H1 (cell line): ENCODE data around the gene ARID5B. TPM values are rescaled to one million over a fixed set of nuclear protein-coding genes. Genes with fewer than 3 reads are reported as not detected.

Source experiments
- CTCF ChIA-PET: fragments of 300-600 bp; sonication (Branson Sonifier 250); formaldehyde crosslinking; loops from one replicate; lab custom pipeline; 2021; ENCODE audit not compliant: partially characterized antibody; lab: Charles Lee
- POLR2A ChIA-PET: fragments of 300-600 bp; sonication (Branson Sonifier 250); formaldehyde crosslinking; loops from one replicate; lab custom pipeline; 2021; ENCODE audit warnings: inconsistent platforms; ENCODE audit not compliant: partially characterized antibody; lab: Charles Lee
- DNase-seq, 2 experiments: peaks; one replicate each; pipeline versions ENCODE4 v3.0.0 to v3.0.0-alpha.2; 2010 to 2022; ENCODE audit warnings: low spot score in 2 of 2, low read depth in 1 of 2, mixed read lengths in 1 of 2
- FAIRE-seq: peaks from 2 replicates; lab custom pipeline; 2011; peaks lifted over from hg19 to GRCh38; lab: Jason Lieb, UNC
- H2AFZ ChIP-seq: 2 replicates; pipeline ENCODE4 v1.8.1; 2012; ENCODE audit warnings: low read length, inconsistent platforms
- H2AK5ac ChIP-seq: 2 replicates; pipeline ENCODE4 v1.6.1; 2013; ENCODE audit warnings: low read depth, low read length
- H2BK120ac ChIP-seq: replicated peaks from 2 replicates; pipeline ENCODE3; 2013; ENCODE audit warnings: low read depth, low read length, inconsistent platforms
- H2BK12ac ChIP-seq: 2 replicates; pipeline ENCODE4 v1.6.1; 2013; ENCODE audit warnings: low read depth, low read length
- H2BK15ac ChIP-seq: 2 replicates; pipeline ENCODE4 v1.6.1; 2013; ENCODE audit warnings: low read length
- H2BK20ac ChIP-seq: 2 replicates; pipeline ENCODE4 v1.6.1; 2013; ENCODE audit warnings: low read length
- H2BK5ac ChIP-seq: 2 replicates; pipeline ENCODE4 v1.6.1; 2013; ENCODE audit warnings: low read depth, low read length
- H3K14ac ChIP-seq: 2 replicates; pipeline ENCODE4 v1.6.1; 2013; ENCODE audit warnings: inconsistent platforms; ENCODE audit not compliant: insufficient read length
- H3K18ac ChIP-seq: 2 replicates; pipeline ENCODE4 v1.6.1; 2013; ENCODE audit warnings: low read length; ENCODE audit errors: extremely low read depth
- H3K23ac ChIP-seq: 2 replicates; pipeline ENCODE4 v1.6.1; 2013; ENCODE audit warnings: inconsistent platforms; ENCODE audit not compliant: insufficient read length
- H3K23me2 ChIP-seq: 2 replicates; pipeline ENCODE4 v1.6.1; 2013; ENCODE audit warnings: low read depth, low read length
- H3K27ac ChIP-seq: 2 replicates; pipeline ENCODE4 v1.6.1; 2011; ENCODE audit warnings: low read depth, low read length, inconsistent platforms
- H3K27me3 ChIP-seq, 4 experiments: replicated peaks in 1 of 4; 1 replicate in 1 of 4; 2 replicates in 3 of 4; pipeline versions ENCODE4 v1.6.1 to v1.8.1; 2011 to 2013; ENCODE audit warnings: low read length in 3 of 4, mild to moderate bottlenecking in 3 of 4, inconsistent platforms in 2 of 4, mixed read lengths in 2 of 4, moderate library complexity in 1 of 4; ENCODE audit not compliant: control insufficient read depth in 3 of 4, insufficient read depth in 3 of 4; ENCODE audit errors: extremely low read depth in 1 of 4
- H3K36me3 ChIP-seq, 4 experiments: 2 replicates each; pipeline versions ENCODE4 v1.6.1 to v1.8.1; 2011 to 2013; ENCODE audit warnings: mild to moderate bottlenecking in 4 of 4, low read length in 3 of 4, moderate library complexity in 2 of 4, control low read depth in 1 of 4, inconsistent platforms in 1 of 4; ENCODE audit not compliant: insufficient read depth in 4 of 4, control insufficient read depth in 2 of 4
- H3K4ac ChIP-seq: replicated peaks from 2 replicates; pipeline ENCODE3; 2013; ENCODE audit warnings: low read length, low read depth, mixed read lengths, inconsistent platforms; ENCODE audit not compliant: insufficient read length
- H3K4me1 ChIP-seq, 4 experiments: replicated peaks in 1 of 4; 1 replicate in 1 of 4; 2 replicates in 3 of 4; pipeline versions ENCODE4 v1.6.1 to v1.8.1; 2011 to 2013; ENCODE audit warnings: low read length in 3 of 4, inconsistent platforms in 2 of 4, mixed read lengths in 1 of 4; ENCODE audit not compliant: insufficient read depth in 4 of 4, control insufficient read depth in 3 of 4
- H3K4me2 ChIP-seq, 2 experiments: 2 replicates each; pipeline versions ENCODE4 v1.6.1 to v1.8.1; 2011 to 2013; ENCODE audit warnings: low read depth in 2 of 2, low read length in 2 of 2, control low read depth in 1 of 2, inconsistent platforms in 1 of 2, mild to moderate bottlenecking in 1 of 2; ENCODE audit not compliant: insufficient read depth in 1 of 2
- H3K4me3 ChIP-seq, 4 experiments: fragments of 200-600, 300-600 bp in 1 of 4; sonication (generic), shearing (Covaris generic), sonication (Bioruptor Twin) in 1 of 4; 2 replicates each; pipeline versions ENCODE4 v1.5.1 to v1.8.1; 2011 to 2016; ENCODE audit warnings: low read length in 4 of 4, low read depth in 3 of 4, control low read depth in 2 of 4, inconsistent platforms in 2 of 4, mild to moderate bottlenecking in 2 of 4, mixed read lengths in 1 of 4, moderate library complexity in 1 of 4; ENCODE audit not compliant: insufficient read depth in 2 of 4; ENCODE audit errors: extremely low read depth in 1 of 4
- H3K56ac ChIP-seq: replicated peaks from 2 replicates; pipeline ENCODE3; 2013; ENCODE audit warnings: low read depth, mild to moderate bottlenecking, mixed read lengths, low read length, inconsistent platforms; ENCODE audit not compliant: insufficient read length
- H3K79me1 ChIP-seq: 2 replicates; pipeline ENCODE4 v1.6.1; 2013; ENCODE audit warnings: low read depth, low read length, control low read depth
- H3K79me2 ChIP-seq, 2 experiments: 2 replicates each; pipeline versions ENCODE4 v1.6.1 to v1.8.1; 2012 to 2013; ENCODE audit warnings: low read length in 2 of 2, mild to moderate bottlenecking in 2 of 2, inconsistent platforms in 1 of 2; ENCODE audit not compliant: insufficient read depth in 2 of 2, control insufficient read depth in 1 of 2
- H3K9ac ChIP-seq, 4 experiments: replicated peaks in 1 of 4; 1 replicate in 1 of 4; 2 replicates in 3 of 4; pipeline versions ENCODE4 v1.6.1 to v1.8.1; 2011 to 2013; ENCODE audit warnings: low read depth in 3 of 4, low read length in 3 of 4, control low read depth in 2 of 4, mild to moderate bottlenecking in 2 of 4, moderate library complexity in 2 of 4, inconsistent platforms in 1 of 4; ENCODE audit errors: extremely low read depth in 1 of 4
- H3K9me3 ChIP-seq, 2 experiments: 2 replicates each; pipeline versions ENCODE4 v1.6.1 to v1.8.1; 2012 to 2013; ENCODE audit warnings: mild to moderate bottlenecking in 2 of 2, moderate library complexity in 2 of 2, control low read depth in 1 of 2, inconsistent platforms in 1 of 2, low read depth in 1 of 2, low read length in 1 of 2, mixed read lengths in 1 of 2; ENCODE audit not compliant: insufficient read depth in 2 of 2
- H4K20me1 ChIP-seq, 2 experiments: replicated peaks in 1 of 2; 2 replicates each; pipeline versions ENCODE3 to v1.8.1; 2011 to 2013; ENCODE audit warnings: inconsistent platforms in 2 of 2, low read length in 2 of 2, mild to moderate bottlenecking in 1 of 2; ENCODE audit not compliant: insufficient read depth in 2 of 2, control insufficient read depth in 1 of 2
- H4K5ac ChIP-seq: 2 replicates; pipeline ENCODE4 v1.6.1; 2013; ENCODE audit warnings: low read length, low read depth, mixed read lengths, inconsistent platforms; ENCODE audit not compliant: insufficient read length
- H4K8ac ChIP-seq: 2 replicates; pipeline ENCODE4 v1.8.0; 2013; ENCODE audit warnings: mild to moderate bottlenecking, moderate library complexity, low read length, inconsistent platforms; ENCODE audit not compliant: insufficient read depth; ENCODE audit errors: extremely low read depth
- H4K91ac ChIP-seq: replicated peaks from 2 replicates; pipeline ENCODE3; 2013; ENCODE audit warnings: low read length, mixed read lengths, inconsistent platforms; ENCODE audit not compliant: insufficient read length
- EZH2 ChIP-seq: fragments of 200-600 bp; sonication (generic); IDR thresholded peaks from 2 replicates; pipeline ENCODE4 v1.7.1; 2012; ENCODE audit warnings: low read depth, mild to moderate bottlenecking, moderate library complexity, low read length, inconsistent platforms; ENCODE audit not compliant: severe bottlenecking
- POLR2A ChIP-seq, 2 experiments: IDR thresholded peaks; 1 replicate in 1 of 2; 2 replicates in 1 of 2; pipeline ENCODE4 v1.6.1; 2011; ENCODE audit warnings: low read depth in 2 of 2, low read length in 2 of 2, mild to moderate bottlenecking in 2 of 2; ENCODE audit errors: control extremely low read depth in 1 of 2
- SIX5 ChIP-seq: IDR thresholded peaks from 2 replicates; pipeline ENCODE4 v1.6.1; 2011; ENCODE audit warnings: mild to moderate bottlenecking, low read depth, low read length
- TAF7 ChIP-seq: optimal IDR thresholded peaks from 2 replicates; pipeline ENCODE3; 2011; ENCODE audit warnings: low read depth, mild to moderate bottlenecking, inconsistent platforms, low read length, moderate library complexity, borderline replicate concordance
- TBP ChIP-seq: IDR thresholded peaks from 2 replicates; pipeline ENCODE4 v1.6.1; 2011; ENCODE audit warnings: low read depth, low read length, improper control_type of control experiment
- WGBS, 2 experiments: shearing (Covaris generic) in 1 of 2; methylation state at CpG; one replicate each; pipeline versions ENCODE4 v1.1.6 to v1.1.7; 2013 to 2015; ENCODE audit warnings: low lambda C conversion rate in 2 of 2, mixed read lengths in 2 of 2, inconsistent platforms in 1 of 2, low coverage in 1 of 2, missing lambda C conversion rate in 1 of 2; ENCODE audit not compliant: insufficient replicate concordance in 2 of 2, insufficient coverage in 1 of 2, insufficient read length in 1 of 2; ENCODE audit errors: extremely low coverage in 1 of 2, missing lambda C conversion rate in 1 of 2; 5-methylcytosine and 5-hydroxymethylcytosine counted together
- polyA plus RNA-seq, 7 experiments: library from polyadenylated mRNA; depleted of rRNA in 3 of 7; stranded (reverse) in 5 of 7; unstranded in 2 of 7; fragments of >200 nt in 5 of 7; fragments of 200-250 nt in 2 of 7; gene quantifications; 1 replicate in 5 of 7; 2 replicates in 1 of 7; 4 replicates in 1 of 7; pipeline versions ENCODE4 v1.2.1 to v1.2.3, GENCODE V29; 2011 to 2013; ENCODE audit warnings: missing spikeins in 2 of 7, mixed read lengths in 2 of 7
- total RNA-seq: library from RNA; stranded (reverse); fragmentation: NEBNext Ultra II Directional; extraction: Animal tissue kit (Norgen Biotek cat#: 25700); gene quantifications from 2 replicates; pipeline ENCODE4 v1.2.1, GENCODE V29; 2021
- TF ChIP-seq, protein P1 (sequence below), 3 experiments: IDR thresholded peaks; 1 replicate in 2 of 3; 2 replicates in 1 of 3; pipeline versions ENCODE4 v1.5.1 to v1.6.1; 2011; ENCODE audit warnings: low read length in 3 of 3, mild to moderate bottlenecking in 3 of 3, inconsistent platforms in 2 of 3, low read depth in 1 of 3, moderate library complexity in 1 of 3; ENCODE audit not compliant: insufficient read depth in 1 of 3; ENCODE audit errors: control extremely low read depth in 1 of 3

The ARID5B gene
- total and polyA plus RNA-seq, 2 of the 8 experiments (the other 6 are each of a cell fraction or from before 2014, with no cell fraction given), result 0.21 to 1.1 TPM

- no peak overlapping the region for H3K23ac ChIP-seq
- no peak overlapping the region for H2AK5ac ChIP-seq
- H3K4ac ChIP-seq, result no peak overlapping the region
- no peak overlapping the region for H2AFZ ChIP-seq
- TF ChIP-seq POLR2A (IDR thresholded peaks at IDR 0.05; ENCODE audit: control extremely low read depth in 1 of 2, low read depth in 2 of 2, low read length in 2 of 2), result no peak
- TF ChIP-seq TBP, result no peak
- TF ChIP-seq EZH2, result no peak
- TF ChIP-seq, protein P1, sequence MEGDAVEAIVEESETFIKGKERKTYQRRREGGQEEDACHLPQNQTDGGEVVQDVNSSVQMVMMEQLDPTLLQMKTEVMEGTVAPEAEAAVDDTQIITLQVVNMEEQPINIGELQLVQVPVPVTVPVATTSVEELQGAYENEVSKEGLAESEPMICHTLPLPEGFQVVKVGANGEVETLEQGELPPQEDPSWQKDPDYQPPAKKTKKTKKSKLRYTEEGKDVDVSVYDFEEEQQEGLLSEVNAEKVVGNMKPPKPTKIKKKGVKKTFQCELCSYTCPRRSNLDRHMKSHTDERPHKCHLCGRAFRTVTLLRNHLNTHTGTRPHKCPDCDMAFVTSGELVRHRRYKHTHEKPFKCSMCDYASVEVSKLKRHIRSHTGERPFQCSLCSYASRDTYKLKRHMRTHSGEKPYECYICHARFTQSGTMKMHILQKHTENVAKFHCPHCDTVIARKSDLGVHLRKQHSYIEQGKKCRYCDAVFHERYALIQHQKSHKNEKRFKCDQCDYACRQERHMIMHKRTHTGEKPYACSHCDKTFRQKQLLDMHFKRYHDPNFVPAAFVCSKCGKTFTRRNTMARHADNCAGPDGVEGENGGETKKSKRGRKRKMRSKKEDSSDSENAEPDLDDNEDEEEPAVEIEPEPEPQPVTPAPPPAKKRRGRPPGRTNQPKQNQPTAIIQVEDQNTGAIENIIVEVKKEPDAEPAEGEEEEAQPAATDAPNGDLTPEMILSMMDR (IDR thresholded peaks at IDR 0.05; ENCODE audit: control extremely low read depth in 1 of 3, insufficient read depth in 1 of 3, low read depth in 1 of 3, low read length in 3 of 3), result no peak
- TF ChIP-seq SIX5, result no peak
- TF ChIP-seq TAF7, result no peak
- no peak overlapping the region for H3K27ac ChIP-seq
- H4K5ac ChIP-seq, result no peak overlapping the region
- DNase-seq, result no peak
- no peak overlapping the region for H2BK120ac ChIP-seq
- no peak overlapping the region for H3K4me3 ChIP-seq
- FAIRE-seq, result no peak
- no peak overlapping the region for H2BK12ac ChIP-seq
- ChIA-PET POLR2A (no interaction called here), CTCF (interaction anchor here (0.6 kb wide), 1 partner anchor 541 kb away, joined by 3 read pairs; no protein-coding TSS in a partner anchor)
- no peak overlapping the region for H4K91ac ChIP-seq
- no peak overlapping the region for H4K8ac ChIP-seq
- H3K27me3 ChIP-seq, result no peaks in the 10 kb centered on the region
- no peak overlapping the region for H3K14ac ChIP-seq
- H2BK15ac ChIP-seq, result no peak overlapping the region
- H3K4me1 ChIP-seq, result peaks cover 0 to 6% (median 4%) of the 10 kb centered on the region in 4 experiments; a peak in 4 of 7 replicates
- 90% methylated on average over 10 of the region's 10 CpGs; no CpG with 5 or more reads in 1 of the 2 experiments for WGBS, 2 experiments
- H2BK5ac ChIP-seq, result no peak overlapping the region
- no peaks in the 10 kb centered on the region for H3K23me2 ChIP-seq
- H2BK20ac ChIP-seq, result no peak overlapping the region
- no peak overlapping the region for H3K56ac ChIP-seq
- H3K4me2 ChIP-seq, result no peak overlapping the region
- H4K20me1 ChIP-seq, result no peaks in the 10 kb centered on the region
- H3K36me3 ChIP-seq, result no peaks in the 10 kb centered on the region
- H3K9me3 ChIP-seq, result no peaks in the 10 kb centered on the region
- no peaks in the 10 kb centered on the region for H3K79me2 ChIP-seq
- no peaks in the 10 kb centered on the region for H3K79me1 ChIP-seq
- H3K18ac ChIP-seq, result no peak overlapping the region
- H3K9ac ChIP-seq, result no peak overlapping the region
These were observed 115.4 kb downstream of the ARID5B start for GRCh38 chr10:62016623-62017490.
